Suppressor macrophage (primary cell): ENCODE results near the gene LAMA5.

Experiments used
- DNase-seq, 4 experiments: peaks; one replicate each; pipeline ENCODE4 v3.0.0-alpha.2; 2020 to 2022

The LAMA5 gene

DNA sequence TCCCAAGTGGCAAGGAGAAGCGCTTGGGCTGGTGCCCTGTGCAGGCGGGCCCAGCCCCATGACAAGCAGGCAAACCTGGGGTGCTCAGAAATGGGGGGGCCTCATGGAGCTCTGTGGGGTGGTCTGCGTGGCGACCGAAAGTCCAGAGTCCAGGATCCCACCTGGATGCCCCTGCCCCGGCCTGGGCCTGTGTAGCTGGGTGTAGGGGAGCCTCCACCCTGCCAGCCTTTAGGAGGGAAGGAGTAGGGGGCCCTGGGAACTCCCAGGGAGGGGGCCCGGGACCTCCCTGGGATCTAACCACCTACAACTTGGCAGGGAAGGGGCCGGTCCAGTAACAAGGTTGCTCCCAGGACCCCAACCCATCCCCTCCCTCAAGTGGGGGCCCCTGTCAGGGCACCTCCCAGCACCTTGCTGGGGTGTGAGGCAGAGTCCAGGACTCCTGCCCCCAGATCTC lies 4.5 kb upstream of the LAMA5 start:
- DNase-seq = no peak

DNA sequence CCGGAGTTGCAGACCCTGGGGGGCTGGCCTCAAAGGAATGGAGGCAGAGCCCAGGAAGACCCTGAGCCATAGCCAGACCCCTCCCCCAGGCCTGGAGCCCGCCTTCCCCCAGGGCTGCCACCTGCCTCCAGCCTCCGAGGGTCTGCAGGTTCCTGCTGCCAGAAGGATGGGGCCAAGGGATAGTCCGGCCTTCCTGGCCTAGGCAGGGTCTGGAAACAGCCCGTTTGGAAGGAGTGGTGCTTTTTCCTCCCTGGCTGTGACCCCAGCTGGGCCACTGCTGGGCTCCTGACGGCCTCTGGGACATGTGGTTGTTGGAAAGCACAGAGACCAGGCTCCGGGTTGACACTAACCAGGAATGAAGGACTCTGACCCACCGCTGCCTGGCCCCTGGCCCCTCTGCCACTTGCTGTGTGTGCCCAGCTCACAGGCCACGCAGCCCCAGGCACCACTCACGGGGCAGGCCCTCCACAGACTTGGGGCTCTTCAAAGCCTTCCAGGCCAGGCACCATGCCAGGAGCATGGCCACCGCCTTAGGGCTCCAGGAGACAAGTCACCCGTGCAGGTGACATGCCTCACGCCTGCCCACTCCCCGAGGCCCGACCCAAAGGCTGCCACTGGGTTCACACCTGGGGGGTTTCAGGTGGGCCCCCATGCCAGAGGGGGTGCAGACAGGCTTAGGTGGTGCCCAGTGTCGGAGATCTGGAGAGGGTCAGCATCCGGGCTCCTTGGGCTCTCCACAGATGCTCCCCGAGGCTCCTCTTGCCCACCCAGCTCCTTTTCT lies 3.9 kb upstream of the LAMA5 start:
- no peak for DNase-seq

DNA sequence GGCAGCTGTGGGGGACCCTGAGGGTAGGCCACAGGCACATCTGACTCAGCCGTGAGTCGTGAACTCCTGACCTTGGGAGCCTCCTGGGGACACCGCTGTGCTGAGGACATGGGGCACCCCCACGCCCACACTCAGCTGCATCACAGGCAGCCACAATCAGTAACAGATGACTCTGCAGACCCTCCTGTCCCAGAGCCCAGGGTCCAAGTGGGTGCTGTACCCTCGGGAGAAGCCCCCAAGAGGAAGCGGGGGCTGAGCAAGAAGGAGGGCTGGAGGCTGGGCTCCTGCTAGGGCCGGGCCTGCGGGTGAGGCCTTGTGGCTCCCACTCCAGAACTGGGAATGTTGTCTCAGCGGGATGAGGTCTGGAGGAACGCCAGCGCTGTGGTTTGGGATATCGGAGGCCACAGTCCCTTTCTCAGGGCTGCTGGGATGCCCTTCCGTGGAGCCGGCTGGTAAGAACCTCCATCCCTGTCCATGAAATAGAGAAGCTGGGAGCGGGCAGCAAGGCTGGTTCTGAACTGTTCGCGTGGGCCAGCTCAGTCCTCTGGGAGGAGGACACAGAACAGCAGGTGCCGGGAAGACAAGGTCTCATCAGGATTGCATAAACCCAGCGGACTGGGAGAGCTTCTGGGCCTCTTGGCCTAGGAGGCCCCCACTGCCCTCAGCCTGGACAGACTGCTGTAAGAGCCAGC lies 3.1 kb upstream of the LAMA5 start:
- DNase-seq = peak; percentile 59 to 79 (median 72)

DNA sequence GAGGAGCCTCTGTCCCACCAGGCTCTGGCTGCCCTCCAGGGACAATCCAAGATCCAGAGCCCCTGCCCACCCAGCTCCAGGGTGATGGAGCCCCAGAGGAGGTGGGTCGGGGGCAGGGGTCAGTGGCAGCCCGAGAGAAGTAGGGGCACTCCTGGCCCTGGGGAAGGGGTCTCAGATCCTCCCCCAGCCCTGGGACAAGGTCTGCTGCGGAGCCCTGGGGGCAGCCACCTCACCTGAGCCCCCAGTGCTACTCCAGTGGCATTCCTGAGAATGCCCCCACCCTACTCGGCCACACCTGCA lies 2.7 kb upstream of the LAMA5 start:
- no peak for DNase-seq

DNA sequence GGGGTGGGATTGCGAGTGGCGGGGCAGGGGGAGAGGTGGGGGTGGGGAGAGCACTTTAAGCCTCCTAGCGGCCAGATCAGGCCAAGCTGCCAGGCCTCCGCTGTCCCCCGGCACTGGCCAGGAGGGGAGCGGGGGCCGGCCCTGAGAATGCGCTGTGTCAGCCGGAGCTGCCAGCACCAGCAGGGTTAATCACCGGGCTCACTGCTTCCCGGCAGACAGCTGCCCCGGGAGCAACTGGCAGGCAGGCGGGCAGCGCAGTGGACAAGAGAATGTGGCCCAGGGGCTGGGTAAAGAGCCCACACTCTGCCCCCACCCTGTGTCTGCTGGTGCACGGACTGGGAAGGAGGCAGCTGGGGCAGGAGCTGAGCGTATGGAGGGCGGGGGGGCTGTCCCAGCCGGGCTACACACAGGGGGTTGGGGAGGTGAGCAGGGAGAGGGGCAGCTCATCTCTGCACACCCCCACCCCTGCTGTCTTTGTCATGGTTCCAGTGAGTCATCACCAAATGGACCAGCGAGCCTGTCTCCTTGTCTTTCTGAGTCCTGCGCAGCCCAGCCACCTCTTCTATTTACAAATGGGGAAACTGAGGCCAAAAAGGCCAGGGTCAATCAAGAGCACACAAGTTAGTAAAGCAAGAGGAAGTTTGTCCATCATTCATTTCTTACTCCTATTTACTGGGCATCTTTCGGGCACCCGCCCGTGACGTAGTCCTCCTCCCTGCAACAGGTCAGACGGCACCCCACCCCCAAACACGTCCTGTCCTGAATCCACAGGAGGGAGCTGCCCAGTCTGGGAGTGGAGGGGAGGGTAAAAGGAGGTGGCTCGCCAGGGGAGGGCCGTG lies 2.1 kb upstream of the LAMA5 start:
- DNase-seq = peak in 3 of 4 experiments; percentile 30 to 54 (median 40)

DNA sequence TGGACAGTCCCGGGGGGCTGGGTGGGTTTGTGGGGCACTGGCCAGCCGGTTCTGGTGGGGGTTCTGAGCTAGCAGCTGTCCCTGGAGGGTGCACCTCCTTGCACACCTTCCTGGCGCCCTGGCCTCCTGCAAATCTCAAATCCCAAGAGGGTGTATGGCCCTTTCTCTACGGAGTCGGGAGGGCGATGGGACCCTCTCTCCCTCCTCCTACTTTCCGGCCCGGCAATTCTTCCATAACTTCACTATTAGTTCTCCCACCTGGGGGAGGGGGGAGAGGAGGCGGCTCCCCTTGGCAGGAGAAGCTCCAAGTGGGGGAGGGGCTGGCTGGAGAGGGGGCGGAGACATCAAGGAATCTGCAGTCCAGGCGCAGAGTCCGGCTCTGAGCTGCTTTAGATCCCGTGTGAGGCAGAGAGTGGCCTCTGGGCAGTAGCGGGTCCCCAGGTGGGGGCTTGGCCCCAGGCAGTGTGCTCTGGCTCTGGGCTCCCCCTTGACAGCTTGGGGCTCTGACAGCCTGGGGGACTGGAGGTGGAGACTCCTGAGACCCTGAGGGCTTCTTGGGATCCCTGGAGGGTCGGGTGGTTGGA lies 1.4 kb upstream of the LAMA5 start:
- DNase-seq = no peak

DNA sequence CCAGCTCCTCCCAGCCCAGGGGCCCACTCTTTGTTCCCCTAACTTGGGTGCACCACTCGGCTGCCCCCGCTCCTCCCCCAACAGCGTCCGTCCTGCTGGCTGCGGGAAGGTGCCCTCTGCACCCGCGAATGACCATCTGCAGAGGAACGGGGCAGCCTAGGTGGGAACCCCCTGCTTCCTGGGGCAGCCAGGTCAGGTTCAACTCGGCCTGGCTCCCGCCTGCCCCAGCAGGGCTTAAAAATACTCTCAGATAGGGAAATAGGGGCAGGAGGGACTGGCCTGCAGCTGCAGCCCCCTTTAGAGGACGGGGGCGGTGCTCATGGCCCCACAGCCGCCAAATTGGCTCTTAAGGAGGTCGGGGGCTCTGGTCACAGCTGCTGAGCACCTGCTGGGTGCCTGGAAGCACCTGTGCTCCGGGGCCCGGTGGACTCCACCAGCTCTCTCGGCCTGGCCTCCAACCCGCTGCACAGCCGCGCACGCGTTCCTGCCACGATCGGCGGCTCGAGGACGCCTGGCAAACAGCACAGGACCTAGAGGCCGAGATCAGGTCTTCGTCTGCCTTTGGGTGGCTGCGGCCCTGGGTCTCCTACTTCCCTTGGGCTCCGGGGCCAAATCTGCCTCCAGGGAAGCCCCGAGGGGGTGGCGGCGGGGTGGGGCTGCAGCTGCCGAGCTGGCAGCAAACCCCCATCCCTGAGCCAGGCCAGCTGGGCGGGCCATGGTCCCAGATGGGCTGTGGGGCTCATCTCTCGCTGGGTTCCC lies 700 bp upstream of the LAMA5 start:
- DNase-seq = peak in 2 of 4 experiments; percentile 25 to 33

DNA sequence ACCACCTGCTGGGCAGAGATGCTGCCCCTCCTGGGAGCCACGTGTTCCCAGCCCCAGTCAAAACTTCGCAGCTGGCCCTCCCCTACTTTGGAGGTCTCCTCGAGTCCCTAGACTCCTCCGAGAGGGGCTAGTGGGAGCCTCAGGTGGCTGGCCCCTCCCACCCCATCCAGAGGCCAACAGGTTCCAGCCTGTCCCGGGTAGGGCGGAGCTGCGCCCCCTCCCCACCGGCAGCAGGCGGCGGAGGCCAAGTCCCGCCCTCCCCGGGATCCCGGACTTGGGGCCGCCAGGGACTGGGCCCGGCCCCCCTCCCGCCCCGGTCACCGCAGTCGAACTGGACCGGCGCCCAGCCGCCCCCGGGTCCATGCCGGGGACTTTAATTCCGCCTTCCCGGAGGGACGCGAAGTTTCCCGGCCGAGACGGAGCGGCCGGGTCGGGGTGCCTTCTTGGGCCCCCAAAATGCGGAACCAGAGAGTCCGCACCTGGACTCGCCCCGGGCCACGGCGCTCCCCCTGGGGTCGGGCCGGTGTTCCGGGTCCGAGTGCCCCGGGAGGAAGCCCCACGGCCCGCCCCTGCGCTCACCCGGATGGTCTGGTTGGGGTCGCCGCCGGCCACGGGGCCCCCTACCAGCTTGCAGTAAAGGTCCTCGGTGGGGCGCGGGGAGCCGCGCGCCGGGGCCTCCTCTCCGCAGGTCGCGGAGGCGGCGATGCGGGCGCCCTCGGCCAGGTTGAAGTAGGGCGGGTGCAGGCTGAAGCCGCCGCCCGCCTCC lies 559 bp downstream of the LAMA5 start:
- peak in 2 of 4 experiments; percentile 12 to 30 for DNase-seq

DNA sequence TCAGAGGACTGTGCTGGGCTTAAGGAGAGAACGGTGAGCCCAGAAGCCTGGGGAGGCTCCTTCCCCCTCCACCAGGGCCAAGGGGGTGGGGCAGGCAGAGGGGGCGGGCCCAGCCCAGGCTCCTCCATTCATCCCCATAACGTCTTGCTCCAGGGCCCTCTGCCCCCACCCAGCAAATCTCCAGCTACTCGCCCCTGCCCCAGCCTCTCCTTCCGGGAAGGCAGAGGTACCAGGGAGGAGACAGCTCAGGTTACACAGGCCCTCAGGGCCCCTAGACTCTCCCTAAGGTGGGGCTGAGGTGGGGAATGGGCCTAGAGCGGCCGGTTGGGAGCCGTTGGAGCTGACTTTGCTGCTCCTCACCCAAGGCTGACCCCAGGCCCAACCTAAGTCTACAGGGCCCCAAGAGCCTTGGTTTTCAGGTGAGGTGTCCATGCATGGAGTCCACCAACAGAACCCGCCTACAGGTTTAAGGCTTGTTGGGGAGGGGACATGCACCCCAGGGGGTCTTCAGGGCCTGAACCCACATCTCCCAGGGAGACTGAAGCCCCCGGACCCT lies 1.2 kb downstream of the LAMA5 start:
- no peak for DNase-seq

DNA sequence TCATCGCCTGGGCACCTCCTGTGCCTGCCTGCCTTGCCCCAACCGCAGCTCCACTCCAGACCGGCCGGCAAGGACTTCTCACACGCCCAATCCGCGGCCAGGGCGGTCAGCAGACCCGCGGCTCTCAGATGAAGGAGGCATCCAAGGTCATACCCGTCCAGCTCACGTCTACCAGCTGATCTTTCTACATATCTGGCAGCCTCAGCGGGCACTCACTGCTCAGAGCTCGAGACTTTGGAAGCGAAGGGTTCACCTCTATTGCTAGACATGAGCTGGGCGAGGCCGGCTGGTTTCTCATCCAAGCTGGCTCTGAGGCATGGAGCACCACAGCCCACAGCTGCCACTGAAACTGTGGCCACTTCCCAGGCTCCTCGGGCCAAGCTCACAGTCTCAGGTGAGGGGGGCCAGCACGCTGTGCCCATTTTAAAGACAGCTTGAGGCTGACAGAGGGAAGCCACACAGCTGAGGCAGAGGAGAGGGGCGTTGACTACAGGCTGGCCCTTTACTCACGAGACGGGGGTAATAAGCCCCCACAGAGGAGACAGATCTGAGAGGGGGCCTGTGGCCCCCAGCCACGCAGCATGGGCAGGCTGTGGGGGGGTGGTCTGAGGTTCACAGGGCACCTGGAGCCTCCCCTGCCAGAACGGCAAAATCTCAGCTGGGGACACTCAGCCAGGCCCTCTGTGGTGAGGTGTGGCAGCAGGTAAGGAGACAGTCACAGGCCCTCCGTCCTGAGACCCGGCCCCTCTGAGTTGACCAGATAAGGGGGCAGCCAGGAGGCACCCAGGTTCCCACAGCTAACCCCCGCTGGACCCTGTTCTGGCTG lies 2.0 kb downstream of the LAMA5 start:
- no peak for DNase-seq

DNA sequence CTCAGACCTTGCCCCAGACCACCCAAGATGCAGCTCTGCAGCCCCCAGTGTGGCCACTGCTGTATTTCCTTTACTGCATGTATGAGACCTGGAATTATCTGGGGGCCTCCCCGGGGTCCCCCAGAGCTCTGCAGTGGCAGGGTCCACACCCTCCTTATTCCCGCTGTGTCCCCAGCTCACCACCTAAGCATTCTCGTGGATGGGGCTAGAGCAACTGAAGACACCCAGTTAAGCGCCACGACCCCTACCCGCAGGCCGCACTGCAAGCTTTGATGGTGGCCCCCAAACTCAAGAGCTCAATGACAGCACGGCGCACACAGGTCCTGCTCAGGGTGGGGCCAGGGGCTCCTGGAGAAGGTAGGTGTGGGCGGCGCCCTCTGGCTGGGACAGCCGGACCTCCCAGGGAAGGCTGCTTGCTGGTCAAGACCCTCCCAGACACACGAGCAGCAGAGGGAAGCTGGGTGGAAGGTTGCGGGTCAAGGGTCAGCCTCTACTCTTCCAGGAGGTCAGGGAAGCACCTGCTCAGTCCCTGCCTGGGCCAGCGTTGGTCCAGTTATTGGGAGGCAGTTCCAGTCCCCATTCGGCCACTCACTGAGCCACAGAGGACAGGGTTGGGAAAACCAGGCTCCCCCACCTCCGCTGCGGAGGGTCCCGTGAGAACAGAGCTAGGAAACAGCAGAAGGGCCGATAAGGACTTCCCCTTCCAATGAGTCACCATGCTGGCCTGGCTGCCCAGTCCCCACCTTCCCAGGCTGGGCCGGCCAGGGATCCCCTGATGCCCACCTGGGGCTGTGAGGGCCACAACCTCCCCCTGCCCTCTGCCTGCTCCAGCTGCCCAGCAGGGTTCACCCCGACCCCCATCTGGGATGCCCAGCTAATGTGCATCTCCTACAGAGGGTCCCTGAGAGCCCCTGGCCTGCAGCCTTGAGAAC lies 2.9 kb downstream of the LAMA5 start:
- DNase-seq = no peak

DNA sequence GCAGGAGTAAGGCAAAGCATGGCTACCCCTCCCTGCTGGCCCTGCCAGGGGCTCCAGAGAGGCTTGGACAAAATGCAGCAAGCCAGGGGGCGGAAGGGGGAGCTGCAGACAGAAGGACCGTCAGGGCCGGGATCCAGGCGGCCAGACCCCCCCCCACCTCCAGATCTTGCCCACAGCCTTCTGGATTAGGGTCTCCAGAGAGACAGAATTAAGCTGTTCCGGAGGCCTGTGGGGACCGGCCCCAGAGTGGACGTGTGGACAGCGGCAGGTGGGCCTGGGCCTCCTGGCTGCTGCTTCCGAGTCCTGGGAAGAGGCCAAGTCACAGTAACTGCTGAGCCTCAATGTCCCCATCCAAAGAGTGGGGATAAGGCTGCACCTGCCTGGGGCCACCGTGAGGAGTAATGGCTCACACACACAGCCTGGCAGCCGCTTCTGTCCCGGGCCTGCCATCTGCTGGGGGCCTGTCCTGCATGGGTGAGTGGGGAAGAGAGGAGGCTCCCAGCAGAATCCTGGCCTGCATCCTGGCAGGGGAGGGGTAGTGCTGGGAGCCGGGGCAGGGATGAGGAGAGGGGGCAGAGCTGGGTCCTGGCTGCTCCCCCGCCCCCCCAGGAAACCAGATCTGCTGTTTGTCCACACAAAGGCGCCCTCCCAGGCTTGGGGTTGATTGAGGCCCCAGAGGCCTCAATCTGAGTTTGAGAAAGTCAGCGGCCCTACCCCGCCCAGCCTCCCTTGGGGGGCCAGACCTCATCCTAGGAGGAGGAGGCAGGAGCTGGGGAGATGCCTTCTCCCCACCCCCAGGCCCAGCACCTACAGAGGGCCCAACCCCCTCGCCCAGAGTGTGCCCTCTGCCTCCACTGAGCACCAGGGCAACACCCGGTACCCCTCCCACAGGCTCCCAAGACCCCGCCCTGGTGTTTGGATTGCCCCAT lies 3.9 kb downstream of the LAMA5 start:
- no peak for DNase-seq

DNA sequence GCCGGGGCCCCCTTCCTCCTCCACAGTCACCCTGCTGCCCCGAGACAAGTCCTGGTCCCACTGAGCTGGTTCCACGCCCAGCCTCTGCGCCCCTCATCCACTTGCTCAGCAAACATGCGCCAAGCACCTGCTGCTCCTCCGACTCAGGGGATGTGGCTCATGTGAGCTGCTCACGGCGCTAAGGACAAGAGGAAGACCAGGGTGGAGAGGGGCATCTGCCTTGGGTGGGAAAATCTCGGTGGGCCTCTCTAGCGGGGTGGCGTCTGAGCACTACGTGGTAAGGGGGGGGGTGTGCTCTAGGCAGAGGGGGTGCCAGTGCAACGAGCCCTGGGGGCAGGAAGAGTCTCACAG lies 4.5 kb downstream of the LAMA5 start:
- DNase-seq = no peak

DNA sequence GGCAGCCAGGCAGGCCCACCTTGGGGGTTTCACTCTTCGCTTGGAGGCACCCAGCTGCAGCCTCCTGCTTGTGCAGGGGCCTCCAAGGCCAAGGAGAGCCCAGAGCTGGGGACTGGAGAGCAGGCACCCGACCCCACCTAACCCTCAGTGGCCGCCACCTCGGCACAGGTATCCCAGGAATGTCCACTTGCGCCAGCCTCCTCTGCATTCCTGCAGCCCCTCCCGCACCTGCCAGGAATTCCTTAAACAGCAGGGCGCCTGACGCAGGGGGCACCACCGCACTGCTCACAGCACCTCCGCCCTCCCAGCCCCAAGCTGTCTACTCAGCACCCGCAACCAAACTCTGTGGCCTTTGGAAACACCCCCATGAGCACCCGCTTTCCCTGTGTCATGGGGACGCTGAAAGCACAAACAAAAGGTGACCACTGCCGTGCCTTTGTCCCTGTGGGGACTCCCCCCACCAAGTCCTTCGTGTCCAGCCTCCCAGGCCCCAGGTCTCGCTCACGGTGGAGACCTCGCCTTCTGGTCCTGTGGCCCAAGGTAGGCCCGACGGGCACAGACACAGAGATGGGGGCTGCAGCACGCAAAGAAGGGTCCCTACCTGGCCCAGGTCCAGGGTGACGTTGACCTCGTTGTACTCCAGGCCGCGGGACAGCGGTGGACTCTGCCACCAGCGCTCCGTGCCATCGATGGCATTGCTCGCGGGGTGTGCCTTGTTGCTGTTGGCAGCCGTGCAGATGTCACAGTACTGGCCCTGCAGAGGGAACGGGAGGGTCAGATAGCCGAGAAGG lies 5.1 kb downstream of the LAMA5 start:
- DNase-seq = no peak

DNA sequence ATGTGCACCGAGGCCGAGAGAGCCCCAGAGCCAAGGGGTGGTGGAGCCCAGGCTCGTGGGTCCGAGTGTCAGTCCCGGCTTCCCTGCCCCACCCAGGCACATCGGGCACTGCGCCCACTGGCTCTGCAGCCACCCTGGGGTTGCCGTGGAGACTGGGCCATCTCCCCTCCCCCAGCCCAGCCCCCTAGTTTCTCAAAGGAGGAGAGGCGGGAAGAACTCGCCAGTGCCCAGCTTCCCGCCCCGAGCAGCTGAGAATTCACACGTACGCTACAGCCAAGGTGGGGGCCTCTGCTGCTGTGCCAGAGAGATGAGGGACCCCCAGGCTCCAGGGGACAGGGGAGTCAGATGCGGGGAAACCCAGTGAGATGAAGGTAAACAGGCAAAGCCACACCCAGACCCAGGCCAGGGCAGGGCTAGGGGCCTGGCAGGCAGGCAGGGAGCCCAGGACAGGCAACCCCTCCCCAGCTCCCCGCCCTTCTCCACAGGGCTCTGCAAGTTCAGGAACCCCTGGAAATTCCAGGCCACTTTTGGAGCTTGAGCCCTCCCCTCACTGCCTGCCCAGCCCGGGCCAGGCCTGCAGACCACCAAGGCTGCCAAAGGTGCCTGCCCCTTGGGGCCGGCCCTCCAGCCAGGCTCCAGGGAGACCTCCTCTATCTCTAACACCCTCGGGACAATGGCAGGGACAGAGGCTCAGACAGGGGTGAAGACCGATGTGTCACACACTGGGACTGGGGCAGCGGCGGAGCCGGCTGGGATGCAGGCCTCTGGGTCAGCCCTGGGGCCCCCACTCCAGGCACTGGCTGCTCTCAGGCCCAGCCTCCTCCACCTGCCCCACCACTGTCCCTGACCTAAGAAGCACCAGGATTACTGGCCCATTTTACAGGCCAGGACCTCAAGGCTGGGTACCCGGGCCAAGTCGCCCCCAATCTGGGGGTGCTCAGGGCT lies 6.0 kb downstream of the LAMA5 start:
- no peak for DNase-seq
